Gastrocnemius medialis (tissue), 4 donors: ENCODE measurements around the gene SLX4IP. TPM values are rescaled to one million over a fixed set of nuclear protein-coding genes. Genes with fewer than 3 reads are reported as not detected.

Source experiments
- ATAC-seq, 2 donors: fragments of 150-250 bp; one replicate each; pipeline ENCODE4 v1.9.1; 2016
- DNase-seq, 2 donors: peaks; one replicate each; pipeline ENCODE4 v3.0.0-alpha.2; 2019
- H3K27ac ChIP-seq, 4 donors: fragments of 200-600 bp; sonication (generic); 1 replicate in 1 of 4; 2 replicates in 3 of 4; pipeline ENCODE4 v1.5.1; 2016 to 2018; ENCODE audit warnings: mild to moderate bottlenecking in 2 of 4, moderate library complexity in 1 of 4
- H3K27me3 ChIP-seq, 3 donors: fragments of 200-600 bp; sonication (generic) in 2 of 3; 1 replicate in 1 of 3; 2 replicates in 2 of 3; pipeline versions ENCODE4 v1.5.1 to v1.6.0; 2016 to 2019; ENCODE audit warnings: mild to moderate bottlenecking in 1 of 3, moderate library complexity in 1 of 3
- H3K36me3 ChIP-seq, 2 donors: fragments of 200-600 bp; sonication (generic) in 1 of 2; one replicate each; pipeline ENCODE4 v1.5.1; 2017 to 2018
- H3K4me1 ChIP-seq, 2 donors: fragments of 200-600 bp; sonication (generic) in 1 of 2; one replicate each; pipeline ENCODE4 v1.5.1; 2016 to 2017; ENCODE audit warnings: mild to moderate bottlenecking in 2 of 2
- H3K4me3 ChIP-seq, 4 donors: fragments of 200-600 bp; sonication (generic) in 3 of 4; 1 replicate in 1 of 4; 2 replicates in 3 of 4; pipeline ENCODE4 v1.5.1; 2016 to 2019; ENCODE audit warnings: mild to moderate bottlenecking in 2 of 4
- H3K9me3 ChIP-seq, 3 donors: fragments of 200-600 bp; sonication (generic) in 2 of 3; 1 replicate in 1 of 3; 2 replicates in 2 of 3; pipeline ENCODE4 v1.5.1; 2016 to 2019
- POLR2A ChIP-seq, 2 donors: fragments of 450-650 bp; IDR thresholded peaks; one replicate each; pipeline ENCODE4 v1.6.1; 2017; ENCODE audit warnings: antibody characterized with exemption in 2 of 2, mild to moderate bottlenecking in 2 of 2, moderate library complexity in 2 of 2
- in situ Hi-C, 4 donors: fragments of 200-750 bp; cut with MboI; loops; one replicate each; pipeline versions ENCODE4 v1.15.0 to v1.8.0; 2017; ENCODE audit warnings: low sequenced_read_pairs in 4 of 4
- intact Hi-C: fragments of 100-400 bp; cut with DNase I; formaldehyde crosslinking; loops from one replicate; pipeline ENCODE4 v1.15.1; 2023; ENCODE audit warnings: low total_unique reads
- total RNA-seq, 4 donors: library from RNA; depleted of rRNA; stranded (reverse); fragments of >200 nt; gene quantifications; one replicate each; pipeline versions ENCODE4 v1.1.0 to v1.2.3, GENCODE V29; 2016
- TF ChIP-seq, protein P1 (sequence below), 5 experiments: fragments of 450-650 bp in 3 of 5; fragments of 200-600 bp in 2 of 5; sonication (generic) in 2 of 5; IDR thresholded peaks in 4 of 5; conservative IDR thresholded peaks in 1 of 5; 1 replicate in 4 of 5; 2 replicates in 1 of 5; pipeline ENCODE4 v1.5.1; 2016 to 2019; ENCODE audit warnings: antibody characterized with exemption in 5 of 5, mild to moderate bottlenecking in 3 of 5, moderate library complexity in 3 of 5

The SLX4IP gene
- total RNA-seq, 4 donors from 2014 or later, result 0.22 to 1.3 (median 0.71) TPM

DNA sequence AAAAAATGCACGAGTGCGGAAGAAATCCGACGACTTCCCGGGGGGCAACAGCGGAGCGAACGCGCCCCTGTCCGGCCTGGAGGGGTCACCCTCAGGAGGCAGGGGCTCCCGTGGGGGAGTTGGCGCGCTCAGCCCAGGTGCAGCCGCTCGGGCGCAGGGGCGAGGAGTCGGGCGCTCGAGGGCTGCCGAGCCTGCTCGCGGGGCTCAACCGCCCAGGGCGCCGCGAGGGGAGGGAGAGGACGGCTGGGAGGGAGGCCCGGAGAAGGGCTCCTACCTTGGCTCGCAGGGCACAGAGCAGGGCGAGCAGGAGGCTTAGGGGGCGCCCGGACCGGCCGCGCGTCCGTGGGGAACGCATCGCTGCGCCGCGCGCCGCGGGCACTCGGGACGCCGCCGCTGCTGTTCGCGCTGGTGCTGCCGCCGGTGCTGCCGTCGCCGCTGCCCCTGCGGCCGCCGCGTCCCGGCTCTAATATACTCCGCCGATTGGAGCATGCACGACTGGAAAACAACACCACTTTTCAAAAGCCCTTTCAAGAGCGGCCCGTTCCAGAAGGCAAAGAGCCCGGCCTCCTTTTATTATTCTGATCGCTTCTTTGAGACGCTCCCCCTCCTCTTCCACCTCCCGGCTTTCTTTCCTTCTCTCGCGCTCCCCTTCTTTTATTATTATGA lies 238.2 kb downstream of the SLX4IP start:
- Histone ChIP-seq H3K36me3 (no peaks in the 10 kb centered on the region), H3K27ac (peak overlapping the region; percentile 86 to 95 (median 88)), H3K4me3 (peak overlapping the region; percentile 62 to 98 (median 82)), H3K4me1 (peaks cover 3 to 19% of the 10 kb centered on the region in 2 donors), H3K9me3 (no peaks in the 10 kb centered on the region), H3K27me3 (no peaks in the 10 kb centered on the region)
- no peak for TF ChIP-seq POLR2A (IDR thresholded peaks at IDR 0.05)
- TF ChIP-seq, protein P1, sequence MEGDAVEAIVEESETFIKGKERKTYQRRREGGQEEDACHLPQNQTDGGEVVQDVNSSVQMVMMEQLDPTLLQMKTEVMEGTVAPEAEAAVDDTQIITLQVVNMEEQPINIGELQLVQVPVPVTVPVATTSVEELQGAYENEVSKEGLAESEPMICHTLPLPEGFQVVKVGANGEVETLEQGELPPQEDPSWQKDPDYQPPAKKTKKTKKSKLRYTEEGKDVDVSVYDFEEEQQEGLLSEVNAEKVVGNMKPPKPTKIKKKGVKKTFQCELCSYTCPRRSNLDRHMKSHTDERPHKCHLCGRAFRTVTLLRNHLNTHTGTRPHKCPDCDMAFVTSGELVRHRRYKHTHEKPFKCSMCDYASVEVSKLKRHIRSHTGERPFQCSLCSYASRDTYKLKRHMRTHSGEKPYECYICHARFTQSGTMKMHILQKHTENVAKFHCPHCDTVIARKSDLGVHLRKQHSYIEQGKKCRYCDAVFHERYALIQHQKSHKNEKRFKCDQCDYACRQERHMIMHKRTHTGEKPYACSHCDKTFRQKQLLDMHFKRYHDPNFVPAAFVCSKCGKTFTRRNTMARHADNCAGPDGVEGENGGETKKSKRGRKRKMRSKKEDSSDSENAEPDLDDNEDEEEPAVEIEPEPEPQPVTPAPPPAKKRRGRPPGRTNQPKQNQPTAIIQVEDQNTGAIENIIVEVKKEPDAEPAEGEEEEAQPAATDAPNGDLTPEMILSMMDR (IDR thresholded peaks at IDR 0.05 in 4 of 5, conservative IDR thresholded peaks at IDR 0.05 in 1 of 5), result no peak
- ATAC-seq, result peak; percentile 35 to 43
- in situ Hi-C loops (loop anchor here in 2 of 4 donors (10.0 to 25.0 kb wide), 3 partner anchors 531 to 1239 kb away; partner anchors contain the start of gene BTBD3 (in 1 of the 2)), intact Hi-C loops (loop anchor here (2.0 to 10.0 kb wide), 3 partner anchors 305 to 871 kb away; no protein-coding TSS in a partner anchor)
- peak in 1 of 2 donors; percentile 17 for DNase-seq

- Histone ChIP-seq H3K36me3 (no peaks in the 10 kb centered on the region), H3K27ac (peak within 1 kb of the TSS; percentile 86 to 95 (median 88)), H3K4me3 (peak within 1 kb of the TSS; percentile 62 to 98 (median 82)), H3K4me1 (peaks cover 0 to 18% of the 10 kb centered on the region in 2 donors), H3K27me3 (no peaks in the 10 kb centered on the region), H3K9me3 (no peaks in the 10 kb centered on the region)
- in situ Hi-C loops, result loop anchor here in 2 of 4 donors (10.0 to 25.0 kb wide), 3 partner anchors 531 to 1238 kb away; partner anchors contain the start of gene BTBD3 (in 1 of the 2)
- ATAC-seq (peak; percentile 79 to 80), DNase-seq (peak; percentile 91 to 93)
- TF ChIP-seq, protein P1 (IDR thresholded peaks at IDR 0.05 in 4 of 5, conservative IDR thresholded peaks at IDR 0.05 in 1 of 5), result no peak
- TF ChIP-seq POLR2A (IDR thresholded peaks at IDR 0.05), result peak; percentile 80 to 89
- intact Hi-C loops, result loop anchor here (1.0 to 10.0 kb wide), 4 partner anchors 240 to 871 kb away; partner anchors contain the start of gene MKKS
Measured at GRCh38 chr20:10673842-10674683, 239.0 kb downstream of the SLX4IP start, which contains the start of gene JAG1. Gene JAG1 (minus strand): TSS chr20:10673999. CDS start chr20:10673530, 469 bp downstream.

DNA sequence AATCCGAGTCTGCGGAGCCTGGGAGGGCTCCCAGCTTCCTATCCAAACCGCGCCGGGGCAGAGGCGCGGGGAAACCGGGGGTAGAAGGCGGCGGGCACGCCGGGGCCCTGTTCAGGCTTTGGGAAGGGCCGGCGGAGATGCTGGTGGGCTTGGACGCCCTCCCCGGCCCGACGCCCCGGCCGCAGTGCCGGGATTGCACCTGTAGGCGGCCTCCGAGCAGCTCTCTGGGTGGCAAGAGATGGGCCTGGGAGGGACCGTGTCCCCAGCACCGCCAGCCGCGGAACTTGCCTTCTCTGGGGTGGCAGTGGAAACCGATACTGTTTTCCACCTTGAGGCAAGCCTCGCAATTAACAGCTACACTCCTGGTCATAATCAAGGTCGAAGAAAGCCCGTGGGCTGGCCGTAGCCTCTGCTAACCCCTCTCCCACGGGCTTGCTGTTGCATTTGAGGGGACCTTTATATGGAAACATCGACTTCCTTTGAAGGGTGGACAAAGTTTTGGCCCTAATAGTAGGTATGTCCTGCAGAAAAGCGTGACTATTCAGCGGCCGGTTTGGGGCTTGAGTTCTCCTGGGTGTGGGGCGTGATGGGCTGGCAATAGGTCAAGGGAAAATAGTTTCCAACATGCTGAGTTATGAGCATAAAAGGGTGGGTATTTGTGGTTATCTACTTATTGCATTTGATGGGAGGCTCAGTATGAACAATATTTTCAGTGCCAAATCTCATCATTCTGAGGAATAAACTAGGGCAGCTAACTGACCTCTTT lies 239.8 kb downstream of the SLX4IP start:
- no peaks in the 10 kb centered on the region for H3K36me3 ChIP-seq
- DNase-seq, result peak in 1 of 2 donors; percentile 59
- H3K4me1 ChIP-seq, result peaks cover 0 to 15% of the 10 kb centered on the region in 2 donors
- no peaks in the 10 kb centered on the region for H3K27me3 ChIP-seq
- H3K9me3 ChIP-seq, result no peaks in the 10 kb centered on the region
- in situ Hi-C loops (loop anchor here in 3 of 4 donors (10.0 to 25.0 kb wide), 4 partner anchors 530 to 1237 kb away; partner anchors contain the start of gene BTBD3 (in 1 of the 3)), intact Hi-C loops (loop anchor here (1.0 to 10.0 kb wide), 3 partner anchors 241 to 870 kb away; partner anchors contain the start of gene MKKS)
- ATAC-seq, result peak; percentile 43 to 44
- peak overlapping the region; percentile 62 to 98 (median 82) for H3K4me3 ChIP-seq
- TF ChIP-seq POLR2A (IDR thresholded peaks at IDR 0.05), result no peak
- TF ChIP-seq, protein P1 (IDR thresholded peaks at IDR 0.05 in 4 of 5, conservative IDR thresholded peaks at IDR 0.05 in 1 of 5), result peak; percentile 76 to 90 (median 89)
- H3K27ac ChIP-seq, result peak overlapping the region; percentile 86 to 95 (median 88)

DNA sequence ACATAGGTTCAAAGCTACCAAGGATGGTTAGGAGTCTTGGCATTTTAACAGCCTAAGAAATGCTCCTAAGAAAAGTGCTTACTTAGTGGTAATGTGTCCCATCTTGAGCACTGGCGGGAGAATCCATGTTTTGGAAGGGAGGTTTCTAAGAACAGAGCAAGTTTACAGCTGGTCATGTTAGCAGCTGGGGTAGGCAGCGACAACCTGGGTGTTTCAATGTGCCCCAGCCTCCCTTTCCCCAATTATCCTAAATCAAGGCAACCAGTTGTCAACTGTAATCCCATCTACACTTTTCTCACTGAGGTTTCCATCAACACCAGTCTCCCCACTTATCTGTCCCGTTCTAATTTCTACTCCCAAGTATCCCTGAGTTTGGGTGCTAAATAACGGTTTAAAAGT lies 240.3 kb downstream of the SLX4IP start:
- no peak for TF ChIP-seq POLR2A (IDR thresholded peaks at IDR 0.05)
- TF ChIP-seq, protein P1 (IDR thresholded peaks at IDR 0.05 in 4 of 5, conservative IDR thresholded peaks at IDR 0.05 in 1 of 5), result no peak
- ATAC-seq (no peak), DNase-seq (no peak)
- Histone ChIP-seq H3K4me3 (peak overlapping the region in 1 of 4 donors; percentile 81), H3K9me3 (no peaks in the 10 kb centered on the region), H3K4me1 (peaks cover 0 to 11% of the 10 kb centered on the region in 2 donors), H3K27me3 (no peaks in the 10 kb centered on the region), H3K36me3 (no peaks in the 10 kb centered on the region), H3K27ac (peak overlapping the region; percentile 86 to 95 (median 88))
- intact Hi-C loops (loop anchor here (10.0 kb wide), 1 partner anchor 869 kb away; no protein-coding TSS in a partner anchor), in situ Hi-C loops (loop anchor here in 2 of 4 donors (10.0 to 25.0 kb wide), 3 partner anchors 529 to 862 kb away; no protein-coding TSS in a partner anchor)
